ENCODE results near the gene CTSH.
"Not testable (repeated sequence)": the region's sequence is repeated elsewhere in the genome, so short reads cannot be mapped to it uniquely, and the experiment has no call there.

The CTSH gene

GRCh38 chr15:78923015-78923414 lies 21.8 kb downstream of the CTSH start:
- no peak for DNase-seq (ENCODE audit: low read depth, low spot score)

- DNase-seq (ENCODE audit: low read depth, low spot score), result no peak
Measured at GRCh38 chr15:78922527-78922926, 22.3 kb downstream of the CTSH start.

DNA sequence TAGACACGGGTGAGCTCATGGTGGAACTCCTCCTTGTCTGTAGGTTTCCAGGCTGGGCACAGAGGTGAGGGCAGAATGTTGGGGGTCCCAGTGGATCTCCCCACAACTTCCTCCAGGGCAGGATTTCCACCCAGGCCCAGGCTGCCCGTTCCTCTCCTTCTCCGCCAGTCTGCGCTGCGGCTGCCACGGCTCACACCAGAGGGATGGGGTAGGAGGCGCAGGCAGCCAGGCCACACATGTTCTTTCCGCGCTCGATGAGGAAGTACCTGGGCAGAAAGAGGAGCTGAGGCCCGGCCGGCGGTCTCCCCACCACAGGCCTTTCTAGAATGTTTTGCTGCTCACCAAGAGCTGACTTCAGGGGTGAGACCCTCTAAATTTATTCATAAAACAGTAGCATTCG lies 22.9 kb downstream of the CTSH start:
- no peak for DNase-seq (ENCODE audit: low read depth, low spot score)

GRCh38 chr15:78921517-78921916 lies 23.3 kb downstream of the CTSH start:
- no peak for DNase-seq (ENCODE audit: low read depth, low spot score)

GRCh38 chr15:78917888-78918287 lies 27.0 kb downstream of the CTSH start:
- DNase-seq (ENCODE audit: low read depth, low spot score), result no peak

GRCh38 chr15:78916088-78916487 lies 28.8 kb downstream of the CTSH start:
- no peak for DNase-seq (ENCODE audit: low read depth, low spot score)

GRCh38 chr15:78915341-78916087 lies 29.3 kb downstream of the CTSH start:
- no peak for DNase-seq (ENCODE audit: low read depth, low spot score)

GRCh38 chr15:78914027-78914764 lies 30.6 kb downstream of the CTSH start:
- no peak for DNase-seq (ENCODE audit: low read depth, low spot score)

DNA sequence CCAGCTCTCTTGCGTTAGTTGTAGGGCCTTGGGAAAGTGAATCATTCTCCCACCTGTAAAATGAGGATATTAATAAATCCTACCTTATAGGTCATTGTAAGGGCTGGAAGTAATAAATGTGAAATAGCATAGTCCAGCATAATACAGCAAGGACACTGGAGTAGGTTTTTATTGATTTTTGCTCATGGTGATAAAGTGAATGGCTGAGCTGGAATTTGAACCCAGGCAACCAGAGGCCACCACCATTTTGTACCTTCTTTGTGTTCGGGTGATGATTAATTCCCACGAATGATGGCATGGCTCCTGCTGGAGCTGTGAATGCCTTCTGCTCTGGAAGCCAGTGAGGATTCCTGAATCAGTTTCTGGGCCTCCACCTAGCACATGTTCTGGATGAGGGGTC lies 31.8 kb downstream of the CTSH start:
- no peak for DNase-seq (ENCODE audit: low read depth, low spot score)

DNA sequence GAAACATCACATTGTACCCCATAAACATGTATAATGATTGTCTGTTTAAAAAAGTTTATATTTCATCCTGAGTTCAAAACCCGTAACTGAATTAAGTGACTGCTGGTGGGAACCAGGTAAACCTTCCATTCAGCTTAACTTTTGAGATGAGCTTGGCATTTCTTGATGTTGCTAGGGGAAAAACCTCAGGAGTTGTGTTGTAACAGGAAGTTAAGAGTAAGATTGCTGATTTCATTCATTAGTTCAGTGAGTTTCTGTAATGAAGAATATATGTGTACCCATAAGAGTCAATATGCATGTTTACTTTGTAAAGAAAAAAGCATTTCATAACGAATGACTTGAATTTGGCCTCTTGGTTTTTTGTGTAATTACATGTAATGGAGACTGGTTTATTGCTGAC lies 32.5 kb downstream of the CTSH start:
- DNase-seq (ENCODE audit: low read depth, low spot score), result no peak

- no peak for DNase-seq (ENCODE audit: low read depth, low spot score)
Measured at GRCh38 chr15:78910271-78910670, 34.6 kb downstream of the CTSH start.

DNA sequence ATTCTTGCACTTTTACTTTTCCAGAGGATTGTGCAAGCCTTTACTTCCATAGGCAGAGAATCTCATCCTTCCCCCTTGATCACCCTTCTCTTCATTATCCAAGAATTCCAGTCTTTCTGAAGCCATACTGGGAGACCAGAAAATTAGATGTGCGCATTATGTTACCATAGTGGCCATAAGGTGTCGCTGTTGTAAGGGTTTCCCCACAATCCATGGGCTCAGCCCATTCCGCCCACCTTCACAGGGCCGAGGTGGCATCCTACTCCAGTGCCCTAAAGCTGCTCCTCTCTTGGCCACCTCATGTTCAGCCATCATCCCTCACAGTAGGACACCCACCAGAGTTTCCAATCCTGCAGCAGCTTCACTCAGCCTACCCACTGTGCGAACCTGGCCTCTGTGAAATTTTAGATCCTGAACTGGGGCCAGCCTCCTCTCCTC lies 35.0 kb downstream of the CTSH start:
- no peak for DNase-seq (ENCODE audit: low read depth, low spot score)

DNA sequence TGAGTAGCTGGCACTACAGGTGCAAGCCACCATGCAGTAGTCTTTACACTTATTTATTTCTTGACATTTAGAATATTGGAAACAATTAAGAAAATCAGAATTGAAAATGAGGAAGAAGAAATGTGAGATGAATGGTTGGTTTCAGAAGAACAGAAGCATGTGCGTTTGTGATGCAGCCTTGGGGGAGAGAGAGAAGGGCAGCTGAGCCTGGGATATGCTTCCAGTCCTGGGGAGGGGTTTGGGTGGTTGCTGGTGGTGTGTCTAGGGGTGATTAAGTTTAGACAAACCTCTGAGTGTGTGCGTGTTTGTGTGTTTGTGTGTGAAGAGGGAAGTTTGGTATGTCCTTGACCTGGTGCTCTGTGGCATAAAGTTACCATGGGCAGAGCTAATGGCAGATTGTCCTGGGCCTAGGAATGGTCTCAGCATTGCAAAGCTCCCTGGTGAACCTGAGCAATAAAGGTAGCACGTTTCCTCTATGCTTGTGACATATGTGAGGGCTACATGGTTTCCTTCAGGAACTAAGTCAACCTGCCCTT lies 35.6 kb downstream of the CTSH start:
- DNase-seq (ENCODE audit: low read depth, low spot score), result no peak

DNA sequence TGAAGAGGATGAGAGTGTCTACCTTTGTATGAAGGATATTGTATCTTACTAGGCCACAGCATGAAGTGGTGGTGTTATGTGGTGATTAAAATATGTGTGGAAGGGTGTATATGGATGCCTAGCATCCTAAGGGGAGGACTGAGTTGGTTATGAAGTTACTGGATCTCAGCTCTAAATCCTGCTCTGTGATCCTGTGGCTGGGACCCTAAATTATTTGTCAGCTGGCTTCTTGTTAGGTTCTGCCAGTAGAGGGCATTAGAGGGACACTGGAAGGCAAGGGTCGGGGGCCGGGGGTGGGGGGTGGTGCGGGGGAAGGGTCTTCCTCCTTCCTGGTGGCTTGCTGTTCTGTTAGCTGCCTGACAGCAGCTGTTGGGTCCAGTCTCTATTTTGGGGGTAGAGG lies 37.3 kb downstream of the CTSH start:
- DNase-seq (ENCODE audit: low read depth, low spot score), result no peak

GRCh38 chr15:78906316-78906620 lies 38.6 kb downstream of the CTSH start:
- no peak for DNase-seq (ENCODE audit: low read depth, low spot score)

DNA sequence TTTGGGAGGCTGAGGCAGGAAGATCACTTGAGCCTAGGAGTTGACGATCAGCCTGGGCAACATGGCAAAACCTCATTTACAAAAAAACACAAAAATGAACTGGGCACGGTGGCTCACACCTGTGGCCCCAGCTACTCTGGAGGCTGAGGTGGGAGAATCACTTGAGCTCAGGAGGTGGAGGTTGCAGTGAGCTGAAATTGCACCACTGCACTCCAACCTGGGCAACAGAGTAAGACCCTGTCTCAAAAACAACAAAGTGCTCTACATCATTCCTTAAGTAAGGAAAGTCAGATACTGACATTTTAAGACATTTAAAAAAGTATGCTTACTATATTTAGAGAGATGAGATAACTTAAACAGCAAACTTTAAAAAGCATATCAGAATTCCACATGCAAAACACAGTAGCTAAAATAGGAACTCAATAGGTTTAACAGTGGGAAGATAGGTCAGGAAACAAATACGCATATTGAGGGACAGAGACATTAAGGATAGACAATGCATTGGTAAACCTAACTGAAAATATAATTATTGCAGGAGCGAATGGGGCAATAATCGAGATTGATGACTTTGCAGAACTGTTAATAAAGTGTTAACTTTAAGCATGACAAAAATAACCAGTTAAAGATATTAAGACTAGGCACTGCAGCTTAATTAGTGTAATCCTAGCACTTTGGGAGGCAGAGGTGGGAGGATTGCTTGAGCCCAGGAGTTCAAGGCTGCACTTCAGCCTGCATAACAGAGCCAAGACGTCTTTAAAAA lies 40.1 kb downstream of the CTSH start:
- no peak for DNase-seq (ENCODE audit: low read depth, low spot score)

DNA sequence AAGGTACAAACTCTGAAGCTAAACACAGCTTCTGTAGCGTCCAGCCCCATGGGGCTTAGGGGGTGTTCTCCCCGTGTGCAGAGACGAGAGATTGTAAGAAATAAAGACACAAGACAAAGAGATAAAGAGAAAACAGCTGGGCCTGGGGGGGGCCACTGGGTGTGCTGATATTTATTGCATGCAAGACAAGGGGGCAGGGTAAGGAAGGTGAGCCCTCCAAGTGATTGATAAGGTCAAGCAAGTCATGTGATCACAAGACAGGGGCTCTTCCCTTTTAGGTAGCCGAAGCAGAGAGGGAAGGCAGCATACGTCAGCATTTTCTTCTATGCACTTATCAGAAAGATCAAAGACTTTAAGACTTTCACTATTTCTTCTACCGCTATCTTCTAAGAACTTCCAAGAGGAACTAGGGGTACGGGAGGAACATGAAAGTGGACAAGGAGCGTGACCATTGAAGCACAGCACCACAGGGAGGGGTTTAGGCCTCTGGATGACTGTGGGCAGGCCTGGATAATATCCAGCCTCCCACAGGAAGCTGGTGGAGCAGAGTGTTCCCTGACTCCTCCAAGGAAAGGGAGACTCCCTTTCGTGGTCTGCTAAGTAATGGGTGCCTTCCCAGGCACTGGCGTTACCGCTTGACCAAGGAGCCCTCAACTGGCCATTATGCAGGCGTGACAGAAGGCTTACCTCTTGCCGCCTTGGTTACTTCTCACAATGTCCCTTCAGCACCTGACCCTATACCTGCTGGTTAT lies 42.4 kb downstream of the CTSH start:
- DNase-seq (ENCODE audit: low read depth, low spot score), result not testable (repeated sequence)

DNA sequence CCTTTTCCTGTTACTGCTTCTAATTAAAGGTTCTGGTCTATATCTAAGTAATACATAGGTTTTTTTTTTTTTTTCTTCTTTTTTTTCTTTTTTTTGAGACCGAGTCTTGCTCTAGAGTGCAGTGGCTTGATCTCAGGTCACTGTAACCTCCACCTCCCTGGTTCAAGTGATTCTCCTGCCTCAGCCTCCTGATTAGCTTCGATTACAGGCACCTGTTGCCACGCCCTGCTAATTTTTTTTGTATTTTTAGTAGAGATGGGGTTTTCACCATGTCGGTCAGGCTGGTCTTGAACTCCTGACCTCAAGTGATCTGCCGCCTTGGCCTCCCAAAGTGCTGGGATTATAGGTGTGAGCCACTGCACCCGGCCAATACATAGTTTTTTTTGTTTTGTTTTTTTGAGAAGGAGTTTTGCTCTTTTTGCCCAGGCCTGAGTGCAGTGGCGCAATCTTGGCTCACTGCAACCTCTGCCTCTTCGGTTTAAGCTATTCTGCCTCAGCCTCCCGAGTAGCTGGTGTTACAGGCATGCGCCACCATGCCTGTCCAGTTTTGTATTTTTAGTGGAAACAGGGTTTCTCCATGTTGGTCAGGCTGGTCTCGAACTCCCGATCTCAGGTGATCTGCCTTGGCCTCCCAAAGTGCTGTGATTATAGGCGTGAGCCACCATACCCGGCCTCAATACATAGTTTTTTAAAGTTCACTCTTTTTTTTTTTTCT lies 43.9 kb downstream of the CTSH start:
- not testable (repeated sequence) for DNase-seq (ENCODE audit: low read depth, low spot score)

- DNase-seq (ENCODE audit: low read depth, low spot score), result no peak
Measured at GRCh38 chr15:78898540-78898939, 46.3 kb downstream of the CTSH start.

GRCh38 chr15:78895471-78895870 lies 49.4 kb downstream of the CTSH start:
- no peak for DNase-seq (ENCODE audit: low read depth, low spot score)

- no peak for DNase-seq (ENCODE audit: low read depth, low spot score)
Measured at GRCh38 chr15:78893538-78893937, 51.3 kb downstream of the CTSH start.
